Colonic mucosa (tissue), 4 donors: ENCODE measurements around the gene TNS2. TPM values are rescaled to one million over a fixed set of nuclear protein-coding genes. Genes with fewer than 3 reads are reported as not detected.

Experiments used
- DNase-seq: peaks from one replicate; pipeline ENCODE4 v3.0.0-alpha.2; 2020
- H3K27ac ChIP-seq: fragments of 200-600 bp; one replicate; pipeline ENCODE4 v1.8.0; 2021
- H3K27me3 ChIP-seq: fragments of 200-600 bp; one replicate; pipeline ENCODE4 v1.8.0; 2021
- H3K36me3 ChIP-seq: fragments of 200-600 bp; one replicate; pipeline ENCODE4 v1.8.0; 2021
- H3K4me1 ChIP-seq: fragments of 200-600 bp; one replicate; pipeline ENCODE4 v1.8.0; 2021; ENCODE audit warnings: mild to moderate bottlenecking
- H3K4me3 ChIP-seq: fragments of 200-600 bp; one replicate; pipeline ENCODE4 v1.8.0; 2021
- H3K9ac ChIP-seq, 2 donors: one replicate each; pipeline ENCODE4 v1.7.0; 2013; ENCODE audit warnings: control low read depth in 2 of 2, low read depth in 2 of 2, low read length in 2 of 2
- H3K9me3 ChIP-seq: fragments of 200-600 bp; one replicate; pipeline ENCODE4 v1.8.0; 2021
- intact Hi-C: fragments of 100-400 bp; cut with DNase I; formaldehyde crosslinking; loops from one replicate; pipeline ENCODE4 v1.14.1; 2022
- total RNA-seq, 2 donors: library from RNA; stranded (reverse); fragmentation: NEBNext Ultra II Directional in 1 of 2; extraction: Animal tissue kit (Norgen Biotek cat#: 25700) in 1 of 2; gene quantifications; one replicate each; pipeline ENCODE4 v1.2.1, GENCODE V29; 2021
- TF ChIP-seq, protein P1 (sequence below): fragments of 200-600 bp; IDR thresholded peaks from one replicate; pipeline ENCODE4 v1.8.0; 2022; ENCODE audit warnings: antibody characterized with exemption, mild to moderate bottlenecking
- donor health status: healthy.
- donor health status: DM: no; HTN: no; CAD: no.
- donor health status: DM: no; HTN: no; CAD: no.

The TNS2 gene
- total RNA-seq, 2 donors from 2014 or later = 26.0 to 27.1 TPM

DNA sequence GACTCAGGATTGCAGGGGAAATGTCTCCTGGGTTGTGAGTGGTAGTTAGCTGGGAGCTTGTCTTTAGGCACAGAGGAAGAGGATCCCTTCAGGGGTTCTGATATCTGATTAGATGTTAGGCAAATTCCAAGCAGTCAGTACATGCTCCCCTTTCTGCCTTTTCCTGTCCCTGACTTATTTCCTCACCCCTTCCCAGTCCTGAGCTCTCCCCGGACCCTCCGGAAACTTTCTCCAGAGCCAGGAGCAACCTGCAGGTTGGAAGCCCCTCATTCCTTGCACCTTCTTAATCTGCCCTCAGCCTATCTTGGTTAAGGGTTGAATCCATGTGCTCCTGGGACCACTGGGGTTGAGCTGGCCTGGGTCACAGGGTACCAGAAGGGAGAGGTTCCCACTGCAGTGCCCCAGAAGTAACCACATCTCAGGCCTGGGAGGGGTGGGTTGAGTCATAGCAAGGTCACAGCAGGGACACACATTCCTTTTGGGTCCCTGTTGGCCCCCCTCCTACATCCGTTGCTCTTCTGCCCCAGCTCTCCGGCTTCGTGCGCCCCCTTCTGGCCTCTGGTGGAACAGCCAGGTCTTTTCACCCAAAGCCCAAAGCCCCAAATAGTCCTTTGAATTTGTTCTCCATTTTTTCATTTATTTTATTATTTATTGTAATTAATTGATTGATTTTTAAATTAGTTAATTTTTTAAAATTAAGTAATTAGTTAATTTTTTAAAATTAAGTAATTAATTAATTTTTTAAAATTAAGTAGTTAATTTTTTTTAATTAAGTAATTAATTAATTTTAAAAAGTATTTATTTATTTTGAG is 49.4 kb downstream of the TNS2 start:
- Histone ChIP-seq H3K9ac (peak overlapping the region; percentile 68 to 84), H3K9me3 (no peaks in the 10 kb centered on the region), H3K27ac (peak overlapping the region; percentile 69), H3K4me1 (peaks cover 18% of the 10 kb centered on the region), H3K36me3 (no peaks in the 10 kb centered on the region), H3K4me3 (no peak overlapping the region), H3K27me3 (no peaks in the 10 kb centered on the region)
- TF ChIP-seq, protein P1, sequence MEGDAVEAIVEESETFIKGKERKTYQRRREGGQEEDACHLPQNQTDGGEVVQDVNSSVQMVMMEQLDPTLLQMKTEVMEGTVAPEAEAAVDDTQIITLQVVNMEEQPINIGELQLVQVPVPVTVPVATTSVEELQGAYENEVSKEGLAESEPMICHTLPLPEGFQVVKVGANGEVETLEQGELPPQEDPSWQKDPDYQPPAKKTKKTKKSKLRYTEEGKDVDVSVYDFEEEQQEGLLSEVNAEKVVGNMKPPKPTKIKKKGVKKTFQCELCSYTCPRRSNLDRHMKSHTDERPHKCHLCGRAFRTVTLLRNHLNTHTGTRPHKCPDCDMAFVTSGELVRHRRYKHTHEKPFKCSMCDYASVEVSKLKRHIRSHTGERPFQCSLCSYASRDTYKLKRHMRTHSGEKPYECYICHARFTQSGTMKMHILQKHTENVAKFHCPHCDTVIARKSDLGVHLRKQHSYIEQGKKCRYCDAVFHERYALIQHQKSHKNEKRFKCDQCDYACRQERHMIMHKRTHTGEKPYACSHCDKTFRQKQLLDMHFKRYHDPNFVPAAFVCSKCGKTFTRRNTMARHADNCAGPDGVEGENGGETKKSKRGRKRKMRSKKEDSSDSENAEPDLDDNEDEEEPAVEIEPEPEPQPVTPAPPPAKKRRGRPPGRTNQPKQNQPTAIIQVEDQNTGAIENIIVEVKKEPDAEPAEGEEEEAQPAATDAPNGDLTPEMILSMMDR = peak; percentile 96
- peak; percentile 90 for DNase-seq
- intact Hi-C loops = loop anchor here (2.0 kb wide), 1 partner anchor 32 kb away; no protein-coding TSS in a partner anchor

DNA sequence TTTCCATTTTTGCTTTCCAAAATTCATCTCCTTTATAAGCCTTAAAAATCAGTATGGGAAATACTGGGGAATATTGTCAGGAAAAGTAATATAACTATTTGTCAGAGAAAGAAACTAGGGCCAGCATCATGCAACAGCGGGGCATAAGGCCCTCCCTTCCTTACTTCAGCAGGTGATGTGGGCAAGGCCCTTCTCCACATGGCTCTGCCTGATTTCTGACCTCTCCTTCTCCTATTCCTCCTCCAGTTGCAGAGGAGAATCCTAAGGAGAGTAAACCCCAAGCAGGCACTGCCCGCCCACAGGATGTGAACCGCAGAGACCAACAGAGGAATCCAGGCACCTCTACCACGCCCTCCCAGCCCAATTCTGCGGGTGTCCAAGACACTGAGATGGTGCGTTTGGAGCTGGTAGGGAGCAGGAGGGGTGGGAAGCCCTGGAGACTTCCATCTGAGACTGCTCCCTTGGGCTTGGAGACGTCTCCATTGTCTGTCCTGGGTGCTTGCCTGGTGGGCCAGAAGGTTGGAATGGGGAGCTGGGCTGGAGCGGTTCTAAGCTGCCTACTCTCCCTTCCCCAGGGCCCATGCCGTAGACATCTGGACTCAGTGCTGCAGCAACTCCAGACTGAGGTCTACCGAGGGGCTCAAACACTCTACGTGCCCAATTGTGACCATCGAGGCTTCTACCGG is 50.7 kb downstream of the TNS2 start:
- peak; percentile 15 for DNase-seq
- H3K27me3 ChIP-seq = no peaks in the 10 kb centered on the region
- no peak overlapping the region for H3K4me3 ChIP-seq
- no peaks in the 10 kb centered on the region for H3K9me3 ChIP-seq
- no peak overlapping the region for H3K27ac ChIP-seq
- no peaks in the 10 kb centered on the region for H3K36me3 ChIP-seq
- no peak overlapping the region for H3K9ac ChIP-seq
- peaks cover 18% of the 10 kb centered on the region for H3K4me1 ChIP-seq
- intact Hi-C loops = no loop called here
- TF ChIP-seq, protein P1 = no peak

DNA sequence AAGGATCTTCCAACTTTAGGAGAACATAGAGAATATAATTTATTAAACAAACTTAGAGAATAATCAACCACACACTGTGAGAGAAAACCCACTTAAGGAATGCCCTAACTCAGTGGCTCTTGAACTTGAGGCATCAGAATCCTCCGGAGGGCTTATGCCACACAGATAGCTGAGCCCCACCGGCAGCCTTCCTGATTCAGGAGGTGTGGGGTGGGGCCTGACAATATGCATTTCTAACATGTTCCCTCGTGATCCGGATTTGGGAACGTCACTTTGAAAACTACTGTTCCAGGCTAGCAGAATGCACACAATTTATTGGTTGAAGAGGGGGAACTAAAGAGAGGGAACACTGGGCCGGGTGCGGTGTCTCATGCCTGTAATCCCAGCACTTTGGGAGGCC is 51.4 kb downstream of the TNS2 start:
- Histone ChIP-seq H3K9me3 (no peaks in the 10 kb centered on the region), H3K4me3 (no peak overlapping the region), H3K27me3 (no peaks in the 10 kb centered on the region), H3K36me3 (no peaks in the 10 kb centered on the region), H3K9ac (no peak overlapping the region), H3K4me1 (peaks cover 18% of the 10 kb centered on the region), H3K27ac (no peak overlapping the region)
- TF ChIP-seq, protein P1 = no peak
- intact Hi-C loops = no loop called here
- peak; percentile 15 for DNase-seq

DNA sequence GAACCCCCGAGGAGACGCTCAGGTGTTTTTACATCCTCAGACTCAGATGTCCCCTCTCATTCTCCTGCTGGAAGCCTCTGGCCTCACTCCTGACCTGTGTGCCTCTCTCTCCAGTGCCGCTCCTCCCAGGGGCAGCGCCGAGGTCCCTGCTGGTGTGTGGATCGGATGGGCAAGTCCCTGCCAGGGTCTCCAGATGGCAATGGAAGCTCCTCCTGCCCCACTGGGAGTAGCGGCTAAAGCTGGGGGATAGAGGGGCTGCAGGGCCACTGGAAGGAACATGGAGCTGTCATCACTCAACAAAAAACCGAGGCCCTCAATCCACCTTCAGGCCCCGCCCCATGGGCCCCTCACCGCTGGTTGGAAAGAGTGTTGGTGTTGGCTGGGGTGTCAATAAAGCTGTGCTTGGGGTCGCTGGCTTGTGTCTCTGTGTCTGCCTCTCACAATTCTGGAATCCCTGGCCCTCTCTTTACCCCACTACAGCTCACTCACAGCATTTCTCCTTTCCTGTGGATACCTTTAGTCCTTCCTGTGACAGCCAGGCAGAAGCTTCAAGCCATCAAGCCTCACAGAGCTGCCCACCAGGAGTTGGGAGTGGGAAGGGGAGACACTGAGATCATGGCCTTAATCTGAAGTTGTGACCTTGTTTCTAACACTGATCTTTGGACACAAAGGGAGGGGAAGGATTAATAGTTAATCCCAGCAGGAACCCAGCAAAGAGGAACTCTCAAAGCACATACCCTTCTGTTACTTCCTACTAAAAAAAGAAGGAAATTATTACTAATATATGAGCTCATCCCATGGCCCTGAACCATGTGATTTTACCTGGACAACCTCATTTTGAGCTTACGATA is 52.3 kb downstream of the TNS2 start:
- Histone ChIP-seq H3K27ac (no peak overlapping the region), H3K9ac (no peak overlapping the region), H3K36me3 (no peaks in the 10 kb centered on the region), H3K4me1 (peaks cover 16% of the 10 kb centered on the region), H3K9me3 (no peaks in the 10 kb centered on the region), H3K27me3 (no peaks in the 10 kb centered on the region), H3K4me3 (no peak overlapping the region)
- TF ChIP-seq, protein P1 = no peak
- DNase-seq = peak; percentile 17
- intact Hi-C loops = no loop called here
